GM12878 (cell line): ENCODE measurements around the gene BEAN1. TPM values are rescaled to one million over a fixed set of nuclear protein-coding genes. Genes with fewer than 3 reads are reported as not detected.

Source experiments
- ATAC-seq: fragments of 200-7000 bp; cut with Tn5 transposase; 3 replicates; pipeline ENCODE4 v1.9.1; 2020; ENCODE audit warnings: mild to moderate bottlenecking, moderate library complexity
- BruUV-seq: library from RNA; stranded (reverse); fragments of 400-500 nt; replicated peaks from 2 replicates; lab custom pipeline; 2021; lab: Mats Ljungman, UMichigan
- CTCF ChIA-PET: fragments of 300-600 bp; sonication (Branson Sonifier 250); formaldehyde crosslinking; extraction: SDS; loops from one replicate; lab custom pipeline; 2021; ENCODE audit warnings: inconsistent platforms; lab: Yijun Ruan, JAX
- POLR2A ChIA-PET: fragments of 350-600 bp; formaldehyde crosslinking; extraction: SDS; loops from one replicate; lab custom pipeline; 2021; ENCODE audit warnings: inconsistent platforms; lab: Charles Lee
- RAD21 ChIA-PET: fragments of 300-600 bp; sonication (Branson Sonifier 250); formaldehyde crosslinking; loops from one replicate; lab custom pipeline; 2023; ENCODE audit warnings: antibody characterized with exemption; ENCODE audit not compliant: unreplicated experiment; lab: Charles Lee
- SMC1A ChIA-PET: fragments of 300-600 bp; sonication (Branson Sonifier 250); formaldehyde crosslinking; loops from one replicate; lab custom pipeline; 2023; ENCODE audit not compliant: unreplicated experiment, uncharacterized antibody; lab: Charles Lee
- DNase-seq: peaks from one replicate; pipeline ENCODE4 v3.0.0-alpha.2; 2011; ENCODE audit warnings: low read depth, low spot score
- FAIRE-seq: peaks from 3 replicates; lab custom pipeline; 2011; peaks lifted over from hg19 to GRCh38; lab: Jason Lieb, UNC
- H2AFZ ChIP-seq: 2 replicates; pipeline ENCODE4 v1.6.0; 2011; ENCODE audit warnings: low read depth, low read length, control low read depth; ENCODE audit not compliant: control insufficient read depth
- H3K27ac ChIP-seq: 2 replicates; pipeline ENCODE4 v1.5.1; 2011; ENCODE audit warnings: control low read depth; ENCODE audit not compliant: control insufficient read depth, insufficient read depth
- H3K27me3 ChIP-seq, 2 experiments: replicated peaks in 1 of 2; 2 replicates each; pipeline versions ENCODE4 v1.6.0 to v1.6.1; 2011; ENCODE audit warnings: low read length in 1 of 2; ENCODE audit not compliant: control insufficient read depth in 2 of 2, insufficient read depth in 2 of 2
- H3K36me3 ChIP-seq, 2 experiments: 2 replicates each; pipeline ENCODE4 v1.5.1; 2011; ENCODE audit warnings: low read length in 1 of 2; ENCODE audit not compliant: control insufficient read depth in 2 of 2, insufficient read depth in 2 of 2
- H3K4me1 ChIP-seq: 2 replicates; pipeline ENCODE4 v1.6.1; 2011; ENCODE audit warnings: mild to moderate bottlenecking, low read length, moderate library complexity, mixed read lengths; ENCODE audit not compliant: control insufficient read depth, insufficient read depth
- H3K4me2 ChIP-seq: 2 replicates; pipeline ENCODE4 v1.6.0; 2011; ENCODE audit warnings: control low read depth; ENCODE audit not compliant: control insufficient read depth, insufficient read depth
- H3K4me3 ChIP-seq: fragments of 200-600 bp; sonication (generic); 2 replicates; pipeline ENCODE4 v1.5.1; 2016
- H3K79me2 ChIP-seq: 2 replicates; pipeline ENCODE4 v1.6.0; 2011; ENCODE audit warnings: low read length; ENCODE audit not compliant: control insufficient read depth, insufficient read depth
- H3K9ac ChIP-seq: 2 replicates; pipeline ENCODE4 v1.8.0; 2011; ENCODE audit warnings: low read length, control low read depth, mixed read lengths; ENCODE audit not compliant: control insufficient read depth, insufficient read depth
- H3K9me3 ChIP-seq: replicated peaks from 3 replicates; pipeline ENCODE4 v1.5.1; 2011; ENCODE audit warnings: mild to moderate bottlenecking, low read length; ENCODE audit not compliant: control insufficient read depth, insufficient read depth
- H4K20me1 ChIP-seq: 2 replicates; pipeline ENCODE4 v1.6.0; 2011; ENCODE audit not compliant: control insufficient read depth, insufficient read depth
- BCL11A ChIP-seq: IDR thresholded peaks from 2 replicates; pipeline ENCODE4 v1.6.1; 2011; ENCODE audit warnings: low read depth, low read length
- CEBPB ChIP-seq, 2 experiments: fragments of 150-350 bp in 1 of 2; IDR thresholded peaks; 2 replicates each; pipeline ENCODE4 v1.6.1; 2012 to 2014; ENCODE audit warnings: low read depth in 2 of 2, low read length in 2 of 2, borderline replicate concordance in 1 of 2, inconsistent platforms in 1 of 2
- CREM ChIP-seq: IDR thresholded peaks from 2 replicates; pipeline ENCODE4 v1.6.1; 2014; ENCODE audit warnings: antibody characterized with exemption, low read depth
- EP300 ChIP-seq, 2 experiments: fragments of 150-350 bp in 1 of 2; IDR thresholded peaks; 2 replicates each; pipeline ENCODE4 v1.6.1; 2011 to 2012; ENCODE audit warnings: low read depth in 2 of 2, low read length in 2 of 2, borderline replicate concordance in 1 of 2, improper control_type of control experiment in 1 of 2, inconsistent platforms in 1 of 2; ENCODE audit not compliant: control insufficient read depth in 1 of 2
- ETV6 ChIP-seq, 2 experiments: fragments of 450-650 bp in 1 of 2; IDR thresholded peaks in 1 of 2; conservative IDR thresholded peaks in 1 of 2; 2 replicates each; pipeline ENCODE4 v1.6.1; 2014; ENCODE audit warnings: antibody characterized with exemption in 1 of 2, borderline replicate concordance in 1 of 2, low read depth in 1 of 2, mild to moderate bottlenecking in 1 of 2, moderate library complexity in 1 of 2
- FOXM1 ChIP-seq: IDR thresholded peaks from 2 replicates; pipeline ENCODE4 v1.6.1; 2012; ENCODE audit warnings: low read depth, mild to moderate bottlenecking, inconsistent platforms, low read length, moderate library complexity
- KAT2A ChIP-seq: conservative IDR thresholded peaks from 2 replicates; pipeline ENCODE4 v1.6.1; 2011; ENCODE audit warnings: low read depth, low read length; ENCODE audit not compliant: control insufficient read depth
- PAX5 ChIP-seq: IDR thresholded peaks from 2 replicates; pipeline ENCODE4 v1.6.1; 2011; ENCODE audit warnings: low read depth, low read length, borderline replicate concordance
- POU2F2 ChIP-seq: IDR thresholded peaks from 3 replicates; pipeline ENCODE4 v1.6.1; 2011; ENCODE audit warnings: low read depth, mild to moderate bottlenecking, low read length, borderline replicate concordance
- RUNX3 ChIP-seq: IDR thresholded peaks from 2 replicates; pipeline ENCODE4 v1.6.1; 2012; ENCODE audit warnings: low read length, inconsistent platforms
- YY1 ChIP-seq: IDR thresholded peaks from 2 replicates; pipeline ENCODE4 v1.6.1; 2011; ENCODE audit warnings: low read depth, mild to moderate bottlenecking, low read length
- ZBED1 ChIP-seq: IDR thresholded peaks from 2 replicates; pipeline ENCODE4 v1.6.1; 2016; ENCODE audit warnings: borderline replicate concordance
- WGBS: methylation state at CpG from one replicate; pipeline ENCODE4 v1.1.6; 2016; ENCODE audit warnings: low lambda C conversion rate; ENCODE audit not compliant: insufficient replicate concordance, insufficient coverage; ENCODE audit errors: missing lambda C conversion rate; 5-methylcytosine and 5-hydroxymethylcytosine counted together
- in situ Hi-C: fragments of 300-500 bp; cut with MboI; formaldehyde crosslinking; loops from 9 replicates; pipeline ENCODE4 v1.14.3; 2018; ENCODE audit warnings: mixed read lengths
- intact Hi-C: fragments of 100-400 bp; cut with micrococcal nuclease; formaldehyde crosslinking; loops from one replicate; pipeline ENCODE4 v1.14.2; 2022; ENCODE audit not compliant: unreplicated experiment
- polyA plus RNA-seq, 11 experiments: library from polyadenylated mRNA; depleted of rRNA in 4 of 11; unstranded in 6 of 11; stranded (reverse) in 5 of 11; fragments of >200 nt; fragmentation: Nextera tagmentation in 4 of 11; fragmentation: Illumina TruSeq in 1 of 11; extraction: Ambion mirVana in 4 of 11; extraction: Trizol in 1 of 11; gene quantifications; 1 replicate in 1 of 11; 2 replicates in 10 of 11; pipeline versions ENCODE4 v1.2.1 to v1.2.3, GENCODE V29; 2011 to 2016; ENCODE audit warnings: inconsistent platforms in 2 of 11, missing spikeins in 2 of 11, low read depth in 1 of 11
- total RNA-seq, 4 experiments: library from RNA; depleted of rRNA in 3 of 4; stranded (reverse); fragments of >200 nt in 3 of 4; fragmentation: Illumina TruSeq in 1 of 4; extraction: Trizol in 1 of 4; gene quantifications; 2 replicates each; pipeline versions ENCODE4 v1.2.1 to v1.2.3, GENCODE V29; 2013 to 2021
- TF ChIP-seq, protein P1 (sequence below): fragments of 450-650 bp; IDR thresholded peaks from 2 replicates; pipeline ENCODE4 v1.6.1; 2017; ENCODE audit warnings: mild to moderate bottlenecking
- TF ChIP-seq, protein P2 (sequence below): IDR thresholded peaks from 2 replicates; pipeline ENCODE4 v1.6.1; 2011; ENCODE audit warnings: borderline replicate concordance, low read depth, mild to moderate bottlenecking, moderate library complexity, mixed read lengths, low read length; ENCODE audit not compliant: insufficient read depth; ENCODE audit errors: extremely low read length
- TF ChIP-seq, protein P3 (sequence below): fragments of 450-650 bp; IDR thresholded peaks from 2 replicates; pipeline ENCODE4 v1.6.1; 2016; ENCODE audit warnings: mild to moderate bottlenecking, moderate library complexity, borderline replicate concordance

Gene BEAN1
- total and polyA plus RNA-seq, 10 of the 15 experiments (the other 5 are each of a cell fraction or from before 2014, with no cell fraction given), result not detected

DNA sequence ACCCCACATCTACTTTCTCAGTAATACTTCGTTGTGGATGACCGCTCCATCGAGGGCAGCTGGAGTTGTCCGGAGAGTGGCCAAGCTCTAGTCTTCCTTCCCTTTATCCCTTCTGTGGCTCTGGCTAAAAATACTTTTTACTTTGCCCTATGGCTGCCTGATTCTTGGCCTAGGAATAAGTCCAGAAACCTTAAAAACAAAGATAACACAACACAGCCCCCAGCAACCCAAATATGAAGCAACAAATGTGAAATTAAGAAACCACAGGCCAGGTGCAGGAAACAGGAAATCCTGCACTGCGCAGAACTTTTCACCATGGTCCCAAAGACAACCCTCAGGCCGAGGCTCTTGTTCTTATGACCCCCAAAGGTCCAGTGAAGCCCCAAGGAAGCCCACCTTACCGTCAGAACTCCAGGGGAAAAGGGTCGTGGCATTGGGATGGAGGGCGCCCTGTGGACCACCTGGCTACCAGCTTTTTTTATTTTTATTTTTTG lies 96.8 kb downstream of the BEAN1 start:
- Histone ChIP-seq H3K27me3 (no peaks in the 10 kb centered on the region), H3K4me2 (peak overlapping the region; percentile 75), H3K4me3 (peak overlapping the region; percentile 16; the same call in 1 of the 2 replicates), H3K4me1 (peaks cover 57% of the 10 kb centered on the region), H4K20me1 (no peaks in the 10 kb centered on the region), H3K36me3 (no peaks in the 10 kb centered on the region), H3K27ac (peak overlapping the region; percentile 78), H3K9me3 (no peaks in the 10 kb centered on the region), H2AFZ (no peak overlapping the region), H3K9ac (no peak overlapping the region; the same call in 1 of the 2 replicates), H3K79me2 (no peaks in the 10 kb centered on the region)
- intact Hi-C loops, result loop anchor here (1.0 to 2.0 kb wide), 2 partner anchors 15 to 28 kb away; partner anchors contain the start of gene CKLF
- CTCF ChIA-PET, result interaction anchor here (1.1 to 6.0 kb wide), 5 partner anchors 24 to 118 kb away, joined by 3 to 35 read pairs (median 7); partner anchors contain the start of genes CKLF and TK2
- SMC1A ChIA-PET, result interaction anchor here (0.8 to 5.4 kb wide), 5 partner anchors 20 to 118 kb away, joined by 3 to 86 read pairs (median 7); partner anchors contain the start of genes CKLF and TK2
- peak; percentile 72 for FAIRE-seq
- POLR2A ChIA-PET, result interaction anchor here (0.9 to 3.5 kb wide), 5 partner anchors 9 to 40 kb away, joined by 3 to 21 read pairs (median 5); partner anchors contain the start of genes CKLF and TK2
- DNase-seq, result no peak
- peak; percentile 64 for ATAC-seq
- in situ Hi-C loops, result no loop called here
- no TSS peak for BruUV-seq
- RAD21 ChIA-PET, result interaction anchor here (0.8 to 2.5 kb wide), 11 partner anchors 9 to 84 kb away, joined by 3 to 13 read pairs (median 5); partner anchors contain the start of gene CKLF
- WGBS, result 18% methylated on average over 9 of the region's 9 CpGs
- no peak for TF ChIP-seq ZBED1
- peak; percentile 97 for TF ChIP-seq RUNX3
- peak in 1 of 2 experiments; percentile 56; a peak in 2 of 4 replicates for TF ChIP-seq CEBPB (IDR thresholded peaks at IDR 0.05; ENCODE audit: borderline replicate concordance in 1 of 2, low read depth in 2 of 2, low read length in 2 of 2)
- peak; percentile 48; the same call in 1 of the 2 replicates for TF ChIP-seq CREM
- TF ChIP-seq, protein P1, sequence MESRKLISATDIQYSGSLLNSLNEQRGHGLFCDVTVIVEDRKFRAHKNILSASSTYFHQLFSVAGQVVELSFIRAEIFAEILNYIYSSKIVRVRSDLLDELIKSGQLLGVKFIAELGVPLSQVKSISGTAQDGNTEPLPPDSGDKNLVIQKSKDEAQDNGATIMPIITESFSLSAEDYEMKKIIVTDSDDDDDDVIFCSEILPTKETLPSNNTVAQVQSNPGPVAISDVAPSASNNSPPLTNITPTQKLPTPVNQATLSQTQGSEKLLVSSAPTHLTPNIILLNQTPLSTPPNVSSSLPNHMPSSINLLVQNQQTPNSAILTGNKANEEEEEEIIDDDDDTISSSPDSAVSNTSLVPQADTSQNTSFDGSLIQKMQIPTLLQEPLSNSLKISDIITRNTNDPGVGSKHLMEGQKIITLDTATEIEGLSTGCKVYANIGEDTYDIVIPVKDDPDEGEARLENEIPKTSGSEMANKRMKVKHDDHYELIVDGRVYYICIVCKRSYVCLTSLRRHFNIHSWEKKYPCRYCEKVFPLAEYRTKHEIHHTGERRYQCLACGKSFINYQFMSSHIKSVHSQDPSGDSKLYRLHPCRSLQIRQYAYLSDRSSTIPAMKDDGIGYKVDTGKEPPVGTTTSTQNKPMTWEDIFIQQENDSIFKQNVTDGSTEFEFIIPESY, result no peak
- TF ChIP-seq, protein P2, sequence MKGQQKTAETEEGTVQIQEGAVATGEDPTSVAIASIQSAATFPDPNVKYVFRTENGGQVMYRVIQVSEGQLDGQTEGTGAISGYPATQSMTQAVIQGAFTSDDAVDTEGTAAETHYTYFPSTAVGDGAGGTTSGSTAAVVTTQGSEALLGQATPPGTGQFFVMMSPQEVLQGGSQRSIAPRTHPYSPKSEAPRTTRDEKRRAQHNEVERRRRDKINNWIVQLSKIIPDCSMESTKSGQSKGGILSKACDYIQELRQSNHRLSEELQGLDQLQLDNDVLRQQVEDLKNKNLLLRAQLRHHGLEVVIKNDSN, result no peak
- TF ChIP-seq POU2F2, result peak; percentile 41; the same call in 1 of the 3 replicates
- TF ChIP-seq YY1, result no peak
- TF ChIP-seq EP300 (IDR thresholded peaks at IDR 0.05; ENCODE audit: borderline replicate concordance in 1 of 2, control insufficient read depth in 1 of 2, low read depth in 2 of 2, low read length in 2 of 2), result peak in 1 of 2 experiments; percentile 82; a peak in 2 of 4 replicates
- TF ChIP-seq BCL11A, result peak; percentile 33; the same call in 1 of the 2 replicates
- TF ChIP-seq, protein P3, sequence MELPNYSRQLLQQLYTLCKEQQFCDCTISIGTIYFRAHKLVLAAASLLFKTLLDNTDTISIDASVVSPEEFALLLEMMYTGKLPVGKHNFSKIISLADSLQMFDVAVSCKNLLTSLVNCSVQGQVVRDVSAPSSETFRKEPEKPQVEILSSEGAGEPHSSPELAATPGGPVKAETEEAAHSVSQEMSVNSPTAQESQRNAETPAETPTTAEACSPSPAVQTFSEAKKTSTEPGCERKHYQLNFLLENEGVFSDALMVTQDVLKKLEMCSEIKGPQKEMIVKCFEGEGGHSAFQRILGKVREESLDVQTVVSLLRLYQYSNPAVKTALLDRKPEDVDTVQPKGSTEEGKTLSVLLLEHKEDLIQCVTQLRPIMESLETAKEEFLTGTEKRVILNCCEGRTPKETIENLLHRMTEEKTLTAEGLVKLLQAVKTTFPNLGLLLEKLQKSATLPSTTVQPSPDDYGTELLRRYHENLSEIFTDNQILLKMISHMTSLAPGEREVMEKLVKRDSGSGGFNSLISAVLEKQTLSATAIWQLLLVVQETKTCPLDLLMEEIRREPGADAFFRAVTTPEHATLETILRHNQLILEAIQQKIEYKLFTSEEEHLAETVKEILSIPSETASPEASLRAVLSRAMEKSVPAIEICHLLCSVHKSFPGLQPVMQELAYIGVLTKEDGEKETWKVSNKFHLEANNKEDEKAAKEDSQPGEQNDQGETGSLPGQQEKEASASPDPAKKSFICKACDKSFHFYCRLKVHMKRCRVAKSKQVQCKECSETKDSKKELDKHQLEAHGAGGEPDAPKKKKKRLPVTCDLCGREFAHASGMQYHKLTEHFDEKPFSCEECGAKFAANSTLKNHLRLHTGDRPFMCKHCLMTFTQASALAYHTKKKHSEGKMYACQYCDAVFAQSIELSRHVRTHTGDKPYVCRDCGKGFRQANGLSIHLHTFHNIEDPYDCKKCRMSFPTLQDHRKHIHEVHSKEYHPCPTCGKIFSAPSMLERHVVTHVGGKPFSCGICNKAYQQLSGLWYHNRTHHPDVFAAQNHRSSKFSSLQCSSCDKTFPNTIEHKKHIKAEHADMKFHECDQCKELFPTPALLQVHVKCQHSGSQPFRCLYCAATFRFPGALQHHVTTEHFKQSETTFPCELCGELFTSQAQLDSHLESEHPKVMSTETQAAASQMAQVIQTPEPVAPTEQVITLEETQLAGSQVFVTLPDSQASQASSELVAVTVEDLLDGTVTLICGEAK, result no peak
- TF ChIP-seq FOXM1, result peak; percentile 51; the same call in 1 of the 2 replicates
- TF ChIP-seq KAT2A, result no peak
- TF ChIP-seq ETV6 (conservative IDR thresholded peaks at IDR 0.05 in 1 of 2, IDR thresholded peaks at IDR 0.05 in 1 of 2; ENCODE audit: borderline replicate concordance in 1 of 2, low read depth in 1 of 2), result peak in 1 of 2 experiments; percentile 76; a peak in 1 of 4 replicates
- peak; percentile 20; the same call in 1 of the 2 replicates for TF ChIP-seq PAX5
